Neuronal stem cell (in vitro differentiated cells): ENCODE data around the gene CACNB2.

Experiments
- DNase-seq: peaks from one replicate; pipeline ENCODE4 v3.0.0-alpha.2; 2013; ENCODE audit warnings: low spot score
- H2AFZ ChIP-seq: one replicate; pipeline ENCODE4 v1.6.1; 2013; ENCODE audit warnings: mild to moderate bottlenecking, low read length, inconsistent platforms
- H2AK5ac ChIP-seq: 2 replicates; pipeline ENCODE4 v1.6.1; 2013; ENCODE audit warnings: low read depth, mild to moderate bottlenecking, inconsistent platforms, low read length, moderate library complexity, mixed read lengths
- H2BK120ac ChIP-seq: 2 replicates; pipeline ENCODE4 v1.6.1; 2013; ENCODE audit warnings: low read depth, mild to moderate bottlenecking, inconsistent platforms, low read length, moderate library complexity, mixed read lengths
- H2BK12ac ChIP-seq: one replicate; pipeline ENCODE4 v1.6.1; 2013; ENCODE audit warnings: low read length, inconsistent platforms
- H2BK15ac ChIP-seq: 2 replicates; pipeline ENCODE4 v1.6.1; 2013; ENCODE audit warnings: mild to moderate bottlenecking, low read length, inconsistent platforms, mixed read lengths
- H2BK5ac ChIP-seq: one replicate; pipeline ENCODE4 v1.6.1; 2013; ENCODE audit warnings: inconsistent platforms, mild to moderate bottlenecking, low read length, moderate library complexity
- H3K14ac ChIP-seq: one replicate; pipeline ENCODE4 v1.6.1; 2013; ENCODE audit warnings: low read length, inconsistent platforms
- H3K18ac ChIP-seq: 2 replicates; pipeline ENCODE4 v1.6.1; 2013; ENCODE audit warnings: low read length, inconsistent platforms
- H3K23ac ChIP-seq: 2 replicates; pipeline ENCODE4 v1.6.1; 2013; ENCODE audit warnings: low read depth, mild to moderate bottlenecking, mixed read lengths, low read length, inconsistent platforms; ENCODE audit not compliant: poor library complexity
- H3K27ac ChIP-seq: replicated peaks from 3 replicates; pipeline ENCODE4 v1.5.1; 2013; ENCODE audit warnings: low read length, inconsistent platforms
- H3K27me3 ChIP-seq, 3 experiments: 2 replicates each; pipeline ENCODE4 v1.6.1; 2013; ENCODE audit warnings: low read length in 3 of 3, mild to moderate bottlenecking in 2 of 3, inconsistent platforms in 1 of 3, low read depth in 1 of 3, mixed read lengths in 1 of 3, moderate library complexity in 1 of 3; ENCODE audit not compliant: control insufficient read depth in 3 of 3, insufficient read depth in 3 of 3
- H3K36me3 ChIP-seq, 2 donors: replicated peaks in 1 of 2; 2 replicates each; pipeline ENCODE4 v1.6.1; 2013; ENCODE audit warnings: low read length in 2 of 2; ENCODE audit not compliant: control insufficient read depth in 2 of 2, insufficient read depth in 2 of 2
- H3K4ac ChIP-seq: 2 replicates; pipeline ENCODE4 v1.6.1; 2013; ENCODE audit warnings: inconsistent platforms, mild to moderate bottlenecking, low read length, moderate library complexity
- H3K4me1 ChIP-seq, 2 donors: 1 replicate in 1 of 2; 2 replicates in 1 of 2; pipeline ENCODE4 v1.6.1; 2013; ENCODE audit warnings: low read length in 2 of 2, low read depth in 1 of 2; ENCODE audit not compliant: control insufficient read depth in 2 of 2, insufficient read depth in 1 of 2
- H3K4me2 ChIP-seq: one replicate; pipeline ENCODE4 v1.6.1; 2013; ENCODE audit warnings: mild to moderate bottlenecking, low read length, inconsistent platforms; ENCODE audit not compliant: insufficient read depth, poor library complexity, severe bottlenecking
- H3K4me3 ChIP-seq, 2 donors: 2 replicates each; pipeline ENCODE4 v1.5.1; 2013; ENCODE audit warnings: low read length in 2 of 2, mild to moderate bottlenecking in 2 of 2, inconsistent platforms in 1 of 2, moderate library complexity in 1 of 2
- H3K79me1 ChIP-seq: one replicate; pipeline ENCODE4 v1.6.1; 2013; ENCODE audit warnings: low read depth, mild to moderate bottlenecking, inconsistent platforms, low read length, moderate library complexity
- H3K9ac ChIP-seq: one replicate; pipeline ENCODE4 v1.6.1; 2013; ENCODE audit warnings: mild to moderate bottlenecking, low read depth, low read length, inconsistent platforms; ENCODE audit not compliant: poor library complexity
- H3K9me3 ChIP-seq, 2 donors: replicated peaks in 1 of 2; 2 replicates each; pipeline versions ENCODE3 to v1.6.1; 2013; ENCODE audit warnings: low read length in 2 of 2, mild to moderate bottlenecking in 2 of 2, inconsistent platforms in 1 of 2, low read depth in 1 of 2, mixed read lengths in 1 of 2, moderate library complexity in 1 of 2; ENCODE audit not compliant: control insufficient read depth in 2 of 2, insufficient read depth in 1 of 2
- H4K8ac ChIP-seq: one replicate; pipeline ENCODE4 v1.6.1; 2013; ENCODE audit warnings: low read depth, mild to moderate bottlenecking, inconsistent platforms, low read length, moderate library complexity
- H4K91ac ChIP-seq: one replicate; pipeline ENCODE4 v1.6.1; 2013; ENCODE audit warnings: low read length, low read depth, mild to moderate bottlenecking, inconsistent platforms; ENCODE audit not compliant: poor library complexity
- WGBS, 2 donors: extraction: QIAGEN DNeasy Blood & Tissue Kit; methylation state at CpG; one replicate each; pipeline ENCODE4 v1.1.7; 2013; ENCODE audit warnings: missing lambda C conversion rate in 2 of 2, mixed read lengths in 1 of 2; ENCODE audit not compliant: insufficient read length in 2 of 2, insufficient replicate concordance in 1 of 2; ENCODE audit errors: extremely low coverage in 2 of 2; 5-methylcytosine and 5-hydroxymethylcytosine counted together

Gene CACNB2

GRCh38 chr10:18271491-18271890, 131.3 kb downstream of the CACNB2 start:
- Histone ChIP-seq H4K8ac (no peak overlapping the region), H3K36me3 (no peaks in the 10 kb centered on the region), H4K91ac (no peak overlapping the region), H3K9me3 (no peaks in the 10 kb centered on the region), H3K4me2 (no peak overlapping the region), H3K4me1 (no peaks in the 10 kb centered on the region), H2AK5ac (no peak overlapping the region), H2BK15ac (no peak overlapping the region), H3K23ac (no peak overlapping the region), H3K27me3 (no peaks in the 10 kb centered on the region), H2BK120ac (no peak overlapping the region), H3K79me1 (no peaks in the 10 kb centered on the region), H2BK5ac (no peak overlapping the region), H3K4me3 (no peak overlapping the region), H3K9ac (no peak overlapping the region), H2AFZ (no peak overlapping the region), H2BK12ac (no peak overlapping the region), H3K4ac (no peak overlapping the region), H3K27ac (no peak overlapping the region), H3K14ac (no peak overlapping the region), H3K18ac (no peak overlapping the region)
- WGBS, 2 donors, result no CpG with 5 or more reads among the region's 3 CpGs
- no peak for DNase-seq

GRCh38 chr10:18273039-18273438, 132.8 kb downstream of the CACNB2 start:
- Histone ChIP-seq H2AK5ac (no peak overlapping the region), H3K14ac (no peak overlapping the region), H4K8ac (no peak overlapping the region), H3K4me3 (no peak overlapping the region), H2BK5ac (no peak overlapping the region), H3K79me1 (no peaks in the 10 kb centered on the region), H3K9me3 (no peaks in the 10 kb centered on the region), H3K18ac (no peak overlapping the region), H2BK12ac (no peak overlapping the region), H4K91ac (no peak overlapping the region), H2BK15ac (no peak overlapping the region), H3K27me3 (no peaks in the 10 kb centered on the region), H3K27ac (no peak overlapping the region), H3K36me3 (no peaks in the 10 kb centered on the region), H3K9ac (no peak overlapping the region), H3K4me2 (no peak overlapping the region), H2AFZ (no peak overlapping the region), H2BK120ac (no peak overlapping the region), H3K23ac (no peak overlapping the region), H3K4me1 (no peaks in the 10 kb centered on the region), H3K4ac (no peak overlapping the region)
- WGBS, 2 donors, result no CpG with 5 or more reads among the region's 3 CpGs
- no peak for DNase-seq

- H3K9me3 ChIP-seq, result no peaks in the 10 kb centered on the region
- H2BK5ac ChIP-seq, result no peak overlapping the region
- H4K91ac ChIP-seq, result no peak overlapping the region
- H3K4me3 ChIP-seq, result no peak overlapping the region
- H2BK120ac ChIP-seq, result no peak overlapping the region
- no peak overlapping the region for H2BK12ac ChIP-seq
- H3K4me1 ChIP-seq, result peaks cover 0 to 2% of the 10 kb centered on the region in 2 donors
- H3K27ac ChIP-seq, result no peak overlapping the region
- H3K27me3 ChIP-seq, result no peaks in the 10 kb centered on the region
- no peak overlapping the region for H2AFZ ChIP-seq
- no CpG with 5 or more reads among the region's 3 CpGs for WGBS, 2 donors
- H2BK15ac ChIP-seq, result no peak overlapping the region
- H3K18ac ChIP-seq, result no peak overlapping the region
- no peak for DNase-seq
- no peak overlapping the region for H3K23ac ChIP-seq
- no peaks in the 10 kb centered on the region for H3K79me1 ChIP-seq
- H4K8ac ChIP-seq, result no peak overlapping the region
- H3K4me2 ChIP-seq, result no peak overlapping the region
- H3K14ac ChIP-seq, result no peak overlapping the region
- no peaks in the 10 kb centered on the region for H3K36me3 ChIP-seq
- no peak overlapping the region for H2AK5ac ChIP-seq
- no peak overlapping the region for H3K4ac ChIP-seq
- H3K9ac ChIP-seq, result no peak overlapping the region
Measured at GRCh38 chr10:18278181-18278580, 138.0 kb downstream of the CACNB2 start.

GRCh38 chr10:18279173-18279572, 138.9 kb downstream of the CACNB2 start:
- no peak overlapping the region for H3K9ac ChIP-seq
- no peak overlapping the region for H3K4me2 ChIP-seq
- no peak overlapping the region for H2AK5ac ChIP-seq
- H3K27me3 ChIP-seq, result no peaks in the 10 kb centered on the region
- H3K4me1 ChIP-seq, result peaks cover 0 to 2% of the 10 kb centered on the region in 2 donors
- no peak overlapping the region for H3K4ac ChIP-seq
- DNase-seq, result no peak
- H3K18ac ChIP-seq, result no peak overlapping the region
- no peak overlapping the region for H4K91ac ChIP-seq
- no peak overlapping the region for H2BK120ac ChIP-seq
- no peak overlapping the region for H2BK5ac ChIP-seq
- no peak overlapping the region for H3K23ac ChIP-seq
- no CpG with 5 or more reads among the region's 4 CpGs for WGBS, 2 donors
- H3K14ac ChIP-seq, result no peak overlapping the region
- H3K9me3 ChIP-seq, result no peaks in the 10 kb centered on the region
- H4K8ac ChIP-seq, result no peak overlapping the region
- no peaks in the 10 kb centered on the region for H3K79me1 ChIP-seq
- no peak overlapping the region for H3K27ac ChIP-seq
- no peak overlapping the region for H3K4me3 ChIP-seq
- no peak overlapping the region for H2BK15ac ChIP-seq
- H3K36me3 ChIP-seq, result no peaks in the 10 kb centered on the region
- H2AFZ ChIP-seq, result no peak overlapping the region
- no peak overlapping the region for H2BK12ac ChIP-seq
